ENCODE measurements around the gene SULT4A1. TPM values are rescaled to one million over a fixed set of nuclear protein-coding genes. Genes with fewer than 3 reads are reported as not detected.

SULT4A1 gene
- total and polyA plus RNA-seq, 10 of the 15 experiments (the other 5 are each of a cell fraction or from before 2014, with no cell fraction given): not detected

- no peak for TF ChIP-seq REST (IDR thresholded peaks at IDR 0.05; ENCODE audit: low read depth, low read length)
- no peak for TF ChIP-seq USF2 (IDR thresholded peaks at IDR 0.05; ENCODE audit: borderline replicate concordance, low read depth, low read length)
- TF ChIP-seq CEBPB (IDR thresholded peaks at IDR 0.05; ENCODE audit: borderline replicate concordance in 1 of 2, low read depth in 2 of 2, low read length in 2 of 2): no peak
These were observed 28.8 kb downstream of the SULT4A1 start (continued) for GRCh38 chr22:43833286-43834240.

- FAIRE-seq (no peak), ATAC-seq (no peak), DNase-seq (ENCODE audit: low read depth, low spot score) (no peak)
- H3K9ac ChIP-seq (ENCODE audit: control insufficient read depth, insufficient read depth, low read length): no peak overlapping the region
- H3K4me1 ChIP-seq (ENCODE audit: control insufficient read depth, insufficient read depth, low read length): no peaks in the 10 kb centered on the region
- no peak overlapping the region for H3K4me2 ChIP-seq (ENCODE audit: control insufficient read depth, insufficient read depth)
- intact Hi-C loops (cut with micrococcal nuclease; ENCODE audit: unreplicated experiment): no loop called here
- ChIA-PET POLR2A (no interaction called here), CTCF (no interaction called here), SMC1A (ENCODE audit: uncharacterized antibody, unreplicated experiment) (no interaction called here), RAD21 (ENCODE audit: unreplicated experiment) (no interaction called here)
- no peaks in the 10 kb centered on the region for H3K36me3 ChIP-seq (ENCODE audit: control insufficient read depth in 2 of 2, insufficient read depth in 2 of 2, low read length in 1 of 2)
- no peaks in the 10 kb centered on the region; a peak in 1 of 4 replicates for H3K27me3 ChIP-seq (replicated peaks in 1 of 2; ENCODE audit: control insufficient read depth in 2 of 2, insufficient read depth in 2 of 2, low read length in 1 of 2)
- in situ Hi-C loops (cut with MboI): no loop called here
- H3K4me3 ChIP-seq: no peak overlapping the region
- WGBS (ENCODE audit: insufficient coverage, insufficient replicate concordance, low lambda C conversion rate, missing lambda C conversion rate): 36% methylated on average over 17 of the region's 18 CpGs
- no peaks in the 10 kb centered on the region for H3K79me2 ChIP-seq (ENCODE audit: control insufficient read depth, insufficient read depth, low read length)
- no peak overlapping the region for H2AFZ ChIP-seq (ENCODE audit: control insufficient read depth, low read depth, low read length)
- no peaks in the 10 kb centered on the region for H4K20me1 ChIP-seq (ENCODE audit: control insufficient read depth, insufficient read depth)
- BruUV-seq (replicated peaks): no TSS peak
- no peaks in the 10 kb centered on the region for H3K9me3 ChIP-seq (replicated peaks; ENCODE audit: control insufficient read depth, insufficient read depth, low read length)
- no peak overlapping the region for H3K27ac ChIP-seq (ENCODE audit: control insufficient read depth, insufficient read depth)
- TF ChIP-seq MXI1 (IDR thresholded peaks at IDR 0.05; ENCODE audit: low read depth, low read length) (no peak), NRF1 (conservative IDR thresholded peaks at IDR 0.05; ENCODE audit: low read depth, low read length) (no peak), ZBTB4 (CRISPR knock-in tag; IDR thresholded peaks at IDR 0.05) (no peak), KAT2A (conservative IDR thresholded peaks at IDR 0.05; ENCODE audit: control insufficient read depth, low read depth, low read length) (no peak), RELA (IDR thresholded peaks at IDR 0.05; ENCODE audit: borderline replicate concordance, partially characterized antibody) (no peak), SPI1 (IDR thresholded peaks at IDR 0.05; ENCODE audit: borderline replicate concordance, insufficient read depth, low read depth, low read length) (no peak), DPF2 (IDR thresholded peaks at IDR 0.05) (no peak), POLR2A (IDR thresholded peaks at IDR 0.05; ENCODE audit: low read depth, low read length) (no peak)
These were observed 29.7 kb downstream of the SULT4A1 start for GRCh38 chr22:43832393-43833265.

Measured in GM12878 (cell line).